GM21367 (cell line): ENCODE results near the gene NPY2R.

Source experiments
- ATAC-seq: cut with Tn5 transposase; IDR thresholded peaks from one replicate; pipeline ENCODE4 v1.9.1; 2021; ENCODE audit not compliant: unreplicated experiment

The NPY2R gene

GRCh38 chr4:155208258-155209054 is at the start of gene NPY2R:
Gene NPY2R (plus strand): TSS chr4:155208636. CDS start chr4:155213940, 5,304 bp downstream.
- ATAC-seq: no peak

GRCh38 chr4:155161357-155161756 is 47.1 kb upstream of the NPY2R start:
- no peak for ATAC-seq

GRCh38 chr4:155164718-155165117 is 43.7 kb upstream of the NPY2R start:
- no peak for ATAC-seq

- no peak for ATAC-seq
Observed at GRCh38 chr4:155170569-155170968, 37.9 kb upstream of the NPY2R start.

GRCh38 chr4:155173371-155173770 is 35.1 kb upstream of the NPY2R start:
- no peak for ATAC-seq

- ATAC-seq: no peak
Observed at GRCh38 chr4:155174668-155175067, 33.8 kb upstream of the NPY2R start.

- ATAC-seq: no peak
Observed at GRCh38 chr4:155179216-155179615, 29.2 kb upstream of the NPY2R start.

- ATAC-seq: no peak
Observed at GRCh38 chr4:155186972-155187371, 21.5 kb upstream of the NPY2R start.

GRCh38 chr4:155187989-155188388 is 20.4 kb upstream of the NPY2R start:
- peak; percentile 51 for ATAC-seq

GRCh38 chr4:155190099-155190498 is 18.3 kb upstream of the NPY2R start:
- ATAC-seq: no peak

GRCh38 chr4:155197757-155198156 is 10.7 kb upstream of the NPY2R start:
- ATAC-seq: no peak

GRCh38 chr4:155207534-155208257 is 740 bp upstream of the NPY2R start:
- ATAC-seq: no peak

- no peak for ATAC-seq
Observed at GRCh38 chr4:155220025-155220424, 11.6 kb downstream of the NPY2R start.

GRCh38 chr4:155227131-155227530 is 18.7 kb downstream of the NPY2R start:
- no peak for ATAC-seq

- ATAC-seq: no peak
Observed at GRCh38 chr4:155228713-155229112, 20.3 kb downstream of the NPY2R start.

- ATAC-seq: no peak
Observed at GRCh38 chr4:155232432-155232831, 24.0 kb downstream of the NPY2R start.

- ATAC-seq: no peak
Observed at GRCh38 chr4:155234206-155234605, 25.8 kb downstream of the NPY2R start.

GRCh38 chr4:155237567-155237966 is 29.1 kb downstream of the NPY2R start:
- no peak for ATAC-seq

- no peak for ATAC-seq
Observed at GRCh38 chr4:155241225-155241624, 32.8 kb downstream of the NPY2R start.

- no peak for ATAC-seq
Observed at GRCh38 chr4:155241664-155242063, 33.2 kb downstream of the NPY2R start.

GRCh38 chr4:155245105-155245504 is 36.7 kb downstream of the NPY2R start:
- no peak for ATAC-seq
